CD4-positive, alpha-beta T cell treated with Interleukin-15 for 1 hour (primary cell): ENCODE data around the gene TRPM3.

Experiments
- DNase-seq: peaks from one replicate; pipeline ENCODE4 v3.0.0-alpha.2; 2020

Gene TRPM3

GRCh38 chr9:71096421-71097108, 24.9 kb downstream of the TRPM3 start:
- DNase-seq, result no peak

GRCh38 chr9:71094708-71095251, 26.6 kb downstream of the TRPM3 start:
- DNase-seq, result no peak

- no peak for DNase-seq
These were observed 30.5 kb downstream of the TRPM3 start for GRCh38 chr9:71090896-71091295.

GRCh38 chr9:71079451-71079850, 42.0 kb downstream of the TRPM3 start:
- no peak for DNase-seq

- no peak for DNase-seq
These were observed 45.3 kb downstream of the TRPM3 start for GRCh38 chr9:71076096-71076495.

GRCh38 chr9:71073494-71073893, 47.9 kb downstream of the TRPM3 start:
- DNase-seq, result no peak

GRCh38 chr9:71072587-71072986, 48.8 kb downstream of the TRPM3 start:
- no peak for DNase-seq

GRCh38 chr9:71071633-71072032, 49.8 kb downstream of the TRPM3 start:
- no peak for DNase-seq

- DNase-seq, result no peak
These were observed 62.8 kb downstream of the TRPM3 start for GRCh38 chr9:71058660-71059059.

- DNase-seq, result no peak
These were observed 69.1 kb downstream of the TRPM3 start for GRCh38 chr9:71052287-71052686.

GRCh38 chr9:71048280-71048679, 73.1 kb downstream of the TRPM3 start:
- no peak for DNase-seq

- DNase-seq, result no peak
These were observed 78.9 kb downstream of the TRPM3 start for GRCh38 chr9:71042448-71042990.

GRCh38 chr9:71037521-71037920, 83.9 kb downstream of the TRPM3 start:
- no peak for DNase-seq

GRCh38 chr9:71036501-71036900, 84.9 kb downstream of the TRPM3 start:
- DNase-seq, result no peak

- DNase-seq, result no peak
These were observed 88.6 kb downstream of the TRPM3 start for GRCh38 chr9:71032779-71033178.

- DNase-seq, result no peak
These were observed 95.7 kb downstream of the TRPM3 start for GRCh38 chr9:71025728-71026127.

GRCh38 chr9:71025201-71025600, 96.2 kb downstream of the TRPM3 start:
- no peak for DNase-seq

- no peak for DNase-seq
These were observed 111.2 kb downstream of the TRPM3 start for GRCh38 chr9:71010258-71010657.

GRCh38 chr9:71005456-71005855, 116.0 kb downstream of the TRPM3 start:
- no peak for DNase-seq

- DNase-seq, result no peak
These were observed 117.2 kb downstream of the TRPM3 start for GRCh38 chr9:71004196-71004595.

- no peak for DNase-seq
These were observed 118.1 kb downstream of the TRPM3 start for GRCh38 chr9:71003346-71003745.

GRCh38 chr9:71001780-71002386, 119.5 kb downstream of the TRPM3 start:
- DNase-seq, result no peak

- no peak for DNase-seq
These were observed 122.5 kb downstream of the TRPM3 start for GRCh38 chr9:70998962-70999361.

GRCh38 chr9:70995511-70995910, 125.9 kb downstream of the TRPM3 start:
- no peak for DNase-seq
